Ishikawa (cell line): ENCODE results near the gene PUDP.

Experiments
- CEBPB ChIP-seq: IDR thresholded peaks from 2 replicates; pipeline ENCODE4 v1.6.1; 2012
- CREB1 ChIP-seq: IDR thresholded peaks from 2 replicates; pipeline ENCODE4 v1.6.1; 2012; ENCODE audit warnings: low read depth
- EGR1 ChIP-seq: IDR thresholded peaks from 2 replicates; pipeline ENCODE4 v1.6.1; 2012
- EP300 ChIP-seq: IDR thresholded peaks from 2 replicates; pipeline ENCODE4 v1.6.1; 2012; ENCODE audit warnings: borderline replicate concordance
- FOXM1 ChIP-seq: IDR thresholded peaks from 2 replicates; pipeline ENCODE4 v1.6.1; 2012; ENCODE audit warnings: low read depth, borderline replicate concordance
- MAX ChIP-seq: IDR thresholded peaks from 2 replicates; pipeline ENCODE4 v1.6.1; 2012
- NFIC ChIP-seq: IDR thresholded peaks from 2 replicates; pipeline ENCODE4 v1.6.1; 2012
- RAD21 ChIP-seq: IDR thresholded peaks from 2 replicates; pipeline ENCODE4 v1.6.1; 2012; ENCODE audit warnings: low read depth
- TAF1 ChIP-seq: IDR thresholded peaks from 2 replicates; pipeline ENCODE4 v1.6.1; 2012; ENCODE audit warnings: low read depth, mild to moderate bottlenecking
- TCF12 ChIP-seq: IDR thresholded peaks from 2 replicates; pipeline ENCODE4 v1.6.1; 2012; ENCODE audit warnings: low read depth
- TEAD4 ChIP-seq: IDR thresholded peaks from 2 replicates; pipeline ENCODE4 v1.6.1; 2012
- USF1 ChIP-seq: IDR thresholded peaks from 2 replicates; pipeline ENCODE4 v1.6.1; 2012
- YY1 ChIP-seq: IDR thresholded peaks from 2 replicates; pipeline ENCODE4 v1.6.1; 2012; ENCODE audit warnings: low read depth
- ZBTB7A ChIP-seq: IDR thresholded peaks from 2 replicates; pipeline ENCODE4 v1.6.1; 2012; ENCODE audit warnings: low read depth
- TF ChIP-seq, protein P1 (sequence below): IDR thresholded peaks from 2 replicates; pipeline ENCODE4 v1.6.1; 2012; ENCODE audit warnings: low read depth, mild to moderate bottlenecking

The PUDP gene

GRCh38 chrX:7111518-7111917 lies 36.4 kb downstream of the PUDP start:
- TF ChIP-seq CREB1 = no peak

GRCh38 chrX:7110821-7111276 lies 37.1 kb downstream of the PUDP start:
- TF ChIP-seq FOXM1 (no peak), EGR1 (no peak), TAF1 (no peak)

DNA sequence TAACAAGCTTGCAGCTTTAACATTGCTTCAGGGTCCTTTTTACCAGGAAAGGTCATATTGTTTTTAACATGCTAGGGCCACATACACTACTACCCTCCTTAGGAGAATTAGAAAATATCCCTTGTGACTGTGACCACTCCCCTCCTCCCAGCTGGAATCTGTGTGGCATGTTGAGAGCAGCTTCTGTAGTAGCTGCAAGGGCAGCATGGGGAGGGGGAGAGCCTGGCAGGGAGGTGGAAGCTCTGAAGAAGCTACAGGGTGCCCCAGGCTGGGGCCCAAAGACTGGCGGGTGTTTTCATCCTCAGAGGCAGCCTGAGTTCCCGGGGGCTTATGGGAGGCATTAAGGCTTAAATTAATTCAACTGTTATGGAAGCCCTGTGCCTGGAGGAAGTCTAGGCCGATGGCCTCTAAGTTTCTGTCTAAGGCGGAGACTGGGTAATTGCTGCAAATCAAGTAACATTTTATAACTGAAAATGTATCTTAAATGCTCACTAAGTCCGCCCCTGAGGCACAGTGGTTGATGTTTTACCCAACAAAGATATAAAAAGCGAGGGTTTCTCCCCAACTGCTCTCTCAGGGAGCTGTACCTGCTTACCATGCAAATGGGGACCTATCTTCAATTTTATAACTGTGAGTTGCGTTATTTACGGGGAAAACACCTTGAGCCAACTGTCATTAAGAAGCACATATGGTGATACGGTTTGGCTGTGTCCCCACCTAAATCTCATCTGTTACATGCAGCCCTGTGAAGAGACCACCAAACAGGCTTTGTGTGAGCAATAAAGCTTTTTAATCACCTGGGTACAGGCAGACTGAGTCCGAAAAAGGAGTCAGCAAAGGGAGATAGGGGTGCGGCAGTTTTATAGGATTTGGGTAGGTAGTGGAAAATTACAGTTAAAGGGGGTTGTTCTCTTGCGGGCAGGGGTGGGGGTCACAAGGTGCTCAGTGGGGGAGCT lies 37.8 kb downstream of the PUDP start:
- TF ChIP-seq EGR1 (no peak), USF1 (no peak), TEAD4 (no peak), TCF12 (no peak), RAD21 (no peak), ZBTB7A (no peak), TAF1 (no peak), FOXM1 (no peak), NFIC (no peak), MAX (no peak), CREB1 (no peak), EP300 (no peak), YY1 (no peak), CEBPB (no peak)
- TF ChIP-seq, protein P1, sequence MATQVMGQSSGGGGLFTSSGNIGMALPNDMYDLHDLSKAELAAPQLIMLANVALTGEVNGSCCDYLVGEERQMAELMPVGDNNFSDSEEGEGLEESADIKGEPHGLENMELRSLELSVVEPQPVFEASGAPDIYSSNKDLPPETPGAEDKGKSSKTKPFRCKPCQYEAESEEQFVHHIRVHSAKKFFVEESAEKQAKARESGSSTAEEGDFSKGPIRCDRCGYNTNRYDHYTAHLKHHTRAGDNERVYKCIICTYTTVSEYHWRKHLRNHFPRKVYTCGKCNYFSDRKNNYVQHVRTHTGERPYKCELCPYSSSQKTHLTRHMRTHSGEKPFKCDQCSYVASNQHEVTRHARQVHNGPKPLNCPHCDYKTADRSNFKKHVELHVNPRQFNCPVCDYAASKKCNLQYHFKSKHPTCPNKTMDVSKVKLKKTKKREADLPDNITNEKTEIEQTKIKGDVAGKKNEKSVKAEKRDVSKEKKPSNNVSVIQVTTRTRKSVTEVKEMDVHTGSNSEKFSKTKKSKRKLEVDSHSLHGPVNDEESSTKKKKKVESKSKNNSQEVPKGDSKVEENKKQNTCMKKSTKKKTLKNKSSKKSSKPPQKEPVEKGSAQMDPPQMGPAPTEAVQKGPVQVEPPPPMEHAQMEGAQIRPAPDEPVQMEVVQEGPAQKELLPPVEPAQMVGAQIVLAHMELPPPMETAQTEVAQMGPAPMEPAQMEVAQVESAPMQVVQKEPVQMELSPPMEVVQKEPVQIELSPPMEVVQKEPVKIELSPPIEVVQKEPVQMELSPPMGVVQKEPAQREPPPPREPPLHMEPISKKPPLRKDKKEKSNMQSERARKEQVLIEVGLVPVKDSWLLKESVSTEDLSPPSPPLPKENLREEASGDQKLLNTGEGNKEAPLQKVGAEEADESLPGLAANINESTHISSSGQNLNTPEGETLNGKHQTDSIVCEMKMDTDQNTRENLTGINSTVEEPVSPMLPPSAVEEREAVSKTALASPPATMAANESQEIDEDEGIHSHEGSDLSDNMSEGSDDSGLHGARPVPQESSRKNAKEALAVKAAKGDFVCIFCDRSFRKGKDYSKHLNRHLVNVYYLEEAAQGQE = no peak

GRCh38 chrX:7109049-7109531 lies 38.9 kb downstream of the PUDP start:
- no peak for TF ChIP-seq NFIC

- TF ChIP-seq MAX = no peak
Observed at GRCh38 chrX:7108030-7108429, 39.9 kb downstream of the PUDP start.

GRCh38 chrX:7106649-7107048 lies 41.3 kb downstream of the PUDP start:
- TF ChIP-seq, protein P1 = no peak

DNA sequence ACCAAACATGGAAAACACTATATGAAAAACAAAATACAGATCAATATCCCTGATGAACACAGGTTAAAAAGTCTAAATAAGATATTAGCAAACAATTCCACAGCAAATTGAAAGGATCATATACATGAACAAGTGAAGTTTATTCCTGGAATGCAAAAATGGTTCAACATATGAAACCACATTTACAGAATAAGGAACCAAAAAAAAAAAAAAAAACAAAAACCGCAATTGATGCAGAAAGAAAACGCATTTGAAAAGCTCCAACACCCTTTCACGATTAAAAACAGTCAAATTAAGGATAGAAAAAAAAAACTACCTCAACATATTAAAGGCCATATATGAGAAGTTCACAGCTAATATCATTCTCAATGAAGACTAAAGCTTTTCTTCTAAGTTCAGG lies 45.8 kb downstream of the PUDP start:
- no peak for TF ChIP-seq FOXM1
- no peak for TF ChIP-seq CEBPB
- TF ChIP-seq, protein P1 = no peak
- TF ChIP-seq YY1 = no peak
- no peak for TF ChIP-seq RAD21
- TF ChIP-seq TEAD4 = no peak
- TF ChIP-seq ZBTB7A = no peak
- no peak for TF ChIP-seq NFIC
- no peak for TF ChIP-seq MAX
- TF ChIP-seq TCF12 = no peak
- no peak for TF ChIP-seq CREB1
- TF ChIP-seq EGR1 = no peak
